Nephron (organoid): Measurements from ENCODE around the gene ZNF580.

Source experiments
- H3K27ac Mint-ChIP-seq, 3 experiments: 2 replicates each; pipeline ENCODE4 v1.8.0; 2020; ENCODE audit warnings: mixed read lengths in 3 of 3, mild to moderate bottlenecking in 2 of 3, moderate library complexity in 1 of 3
- H3K27me3 Mint-ChIP-seq: 2 replicates; pipeline ENCODE4 v1.8.0; 2021; ENCODE audit warnings: low read depth, mild to moderate bottlenecking, moderate library complexity, mixed read lengths
- H3K36me3 Mint-ChIP-seq: 2 replicates; pipeline ENCODE4 v1.8.0; 2020; ENCODE audit warnings: low read depth, mixed read lengths
- H3K4me1 Mint-ChIP-seq: 2 replicates; pipeline ENCODE4 v1.8.0; 2020; ENCODE audit warnings: mixed read lengths
- H3K4me3 Mint-ChIP-seq, 3 experiments: 2 replicates each; pipeline ENCODE4 v1.8.0; 2020; ENCODE audit warnings: mild to moderate bottlenecking in 3 of 3, mixed read lengths in 3 of 3, moderate library complexity in 2 of 3
- H3K9me3 Mint-ChIP-seq: 2 replicates; pipeline ENCODE4 v1.8.0; 2020; ENCODE audit warnings: mixed read lengths
- TF ChIP-seq, protein P1 (sequence below), 3 experiments: fragments of 200-600 bp; sonication (generic); IDR thresholded peaks; one replicate each; pipeline ENCODE4 v1.5.0; 2021; ENCODE audit warnings: antibody characterized with exemption in 3 of 3; ENCODE audit not compliant: unreplicated experiment in 3 of 3

Gene ZNF580

DNA sequence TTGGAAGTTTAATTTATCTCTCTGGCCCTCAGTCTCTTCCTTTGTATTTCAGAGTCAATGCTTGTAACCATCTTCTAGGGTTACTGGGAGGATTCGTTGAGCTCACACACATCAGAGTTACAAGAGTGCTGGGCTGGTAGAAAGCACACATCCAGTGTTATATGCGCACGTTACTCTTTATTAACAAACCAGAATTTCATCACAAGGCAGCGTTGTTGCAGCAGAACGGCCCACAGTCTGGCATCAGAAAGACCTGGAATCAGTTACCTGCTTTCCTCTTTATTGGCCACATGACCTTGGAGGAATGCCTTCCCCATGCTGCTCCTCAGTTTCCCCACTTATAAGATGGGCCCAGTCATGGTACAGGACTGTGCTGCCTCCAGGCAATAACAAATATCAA, 31.5 kb upstream of the ZNF580 start:
- H3K4me3 Mint-ChIP-seq = peak overlapping the region in 2 of 3 experiments; percentile 16 to 54
- TF ChIP-seq, protein P1, sequence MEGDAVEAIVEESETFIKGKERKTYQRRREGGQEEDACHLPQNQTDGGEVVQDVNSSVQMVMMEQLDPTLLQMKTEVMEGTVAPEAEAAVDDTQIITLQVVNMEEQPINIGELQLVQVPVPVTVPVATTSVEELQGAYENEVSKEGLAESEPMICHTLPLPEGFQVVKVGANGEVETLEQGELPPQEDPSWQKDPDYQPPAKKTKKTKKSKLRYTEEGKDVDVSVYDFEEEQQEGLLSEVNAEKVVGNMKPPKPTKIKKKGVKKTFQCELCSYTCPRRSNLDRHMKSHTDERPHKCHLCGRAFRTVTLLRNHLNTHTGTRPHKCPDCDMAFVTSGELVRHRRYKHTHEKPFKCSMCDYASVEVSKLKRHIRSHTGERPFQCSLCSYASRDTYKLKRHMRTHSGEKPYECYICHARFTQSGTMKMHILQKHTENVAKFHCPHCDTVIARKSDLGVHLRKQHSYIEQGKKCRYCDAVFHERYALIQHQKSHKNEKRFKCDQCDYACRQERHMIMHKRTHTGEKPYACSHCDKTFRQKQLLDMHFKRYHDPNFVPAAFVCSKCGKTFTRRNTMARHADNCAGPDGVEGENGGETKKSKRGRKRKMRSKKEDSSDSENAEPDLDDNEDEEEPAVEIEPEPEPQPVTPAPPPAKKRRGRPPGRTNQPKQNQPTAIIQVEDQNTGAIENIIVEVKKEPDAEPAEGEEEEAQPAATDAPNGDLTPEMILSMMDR (IDR thresholded peaks at IDR 0.05; ENCODE audit: unreplicated experiment in 3 of 3) = no peak
- no peak overlapping the region for H3K27ac Mint-ChIP-seq
- H3K4me1 Mint-ChIP-seq = peaks cover 21% of the 10 kb centered on the region
- no peaks in the 10 kb centered on the region for H3K27me3 Mint-ChIP-seq
- H3K9me3 Mint-ChIP-seq = no peaks in the 10 kb centered on the region
- peaks cover 54% of the 10 kb centered on the region for H3K36me3 Mint-ChIP-seq

- peaks cover 57% of the 10 kb centered on the region for H3K36me3 Mint-ChIP-seq
- H3K27me3 Mint-ChIP-seq = no peaks in the 10 kb centered on the region
- H3K27ac Mint-ChIP-seq = peak overlapping the region in 1 of 3 experiments; percentile 65
- H3K4me3 Mint-ChIP-seq = no peak overlapping the region
- no peaks in the 10 kb centered on the region for H3K9me3 Mint-ChIP-seq
- TF ChIP-seq, protein P1 (IDR thresholded peaks at IDR 0.05; ENCODE audit: unreplicated experiment in 3 of 3) = no peak
- peaks cover 12% of the 10 kb centered on the region for H3K4me1 Mint-ChIP-seq
Observed at GRCh38 chr19:55611300-55611982, 29.4 kb upstream of the ZNF580 start.

GRCh38 chr19:55611983-55612645, 28.7 kb upstream of the ZNF580 start:
- Mint-ChIP-seq H3K27ac (peak overlapping the region in 1 of 3 experiments; percentile 65), H3K4me3 (no peak overlapping the region), H3K4me1 (peaks cover 5% of the 10 kb centered on the region), H3K36me3 (peaks cover 58% of the 10 kb centered on the region), H3K9me3 (no peaks in the 10 kb centered on the region), H3K27me3 (no peaks in the 10 kb centered on the region)
- TF ChIP-seq, protein P1 (IDR thresholded peaks at IDR 0.05; ENCODE audit: unreplicated experiment in 3 of 3) = no peak

GRCh38 chr19:55613396-55613795, 27.4 kb upstream of the ZNF580 start:
- H3K36me3 Mint-ChIP-seq = peaks cover 57% of the 10 kb centered on the region
- TF ChIP-seq, protein P1 (IDR thresholded peaks at IDR 0.05; ENCODE audit: unreplicated experiment in 3 of 3) = no peak
- no peaks in the 10 kb centered on the region for H3K27me3 Mint-ChIP-seq
- H3K9me3 Mint-ChIP-seq = no peaks in the 10 kb centered on the region
- H3K27ac Mint-ChIP-seq = no peak overlapping the region
- H3K4me3 Mint-ChIP-seq = no peak overlapping the region
- H3K4me1 Mint-ChIP-seq = no peaks in the 10 kb centered on the region

DNA sequence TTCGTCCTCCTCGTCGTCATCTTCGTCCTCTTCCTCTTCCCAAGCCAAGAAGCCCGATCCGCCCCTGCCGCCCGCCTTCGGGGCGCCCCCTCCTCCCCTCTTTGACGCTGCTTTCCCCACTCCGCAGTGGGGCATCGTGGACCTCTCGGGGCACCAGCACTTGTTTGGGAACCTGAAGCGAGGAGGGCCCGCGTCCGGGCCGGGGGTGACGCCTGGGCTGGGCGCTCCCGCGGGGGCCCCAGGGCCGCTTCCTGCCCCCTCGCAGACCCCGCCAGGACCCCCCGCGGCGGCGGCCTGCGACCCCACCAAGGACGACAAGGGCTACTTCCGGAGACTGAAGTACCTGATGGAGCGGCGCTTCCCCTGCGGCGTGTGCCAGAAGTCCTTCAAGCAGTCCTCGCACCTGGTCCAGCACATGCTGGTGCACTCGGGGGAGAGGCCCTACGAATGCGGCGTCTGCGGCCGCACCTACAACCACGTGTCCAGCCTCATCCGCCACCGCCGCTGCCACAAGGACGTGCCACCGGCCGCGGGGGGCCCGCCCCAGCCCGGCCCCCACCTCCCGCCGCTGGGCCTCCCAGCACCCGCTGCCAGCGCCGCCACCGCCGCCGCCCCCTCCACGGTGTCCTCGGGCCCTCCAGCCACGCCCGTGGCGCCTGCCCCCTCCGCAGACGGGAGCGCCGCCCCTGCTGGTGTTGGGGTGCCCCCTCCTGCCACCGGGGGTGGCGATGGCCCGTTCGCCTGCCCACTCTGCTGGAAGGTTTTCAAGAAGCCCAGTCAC, 26.7 kb upstream of the ZNF580 start:
- TF ChIP-seq, protein P1 (IDR thresholded peaks at IDR 0.05; ENCODE audit: unreplicated experiment in 3 of 3) = no peak
- H3K4me3 Mint-ChIP-seq = no peak overlapping the region
- no peaks in the 10 kb centered on the region for H3K27me3 Mint-ChIP-seq

More for the DNA sequence above, 26.7 kb upstream of the ZNF580 start:
- H3K9me3 Mint-ChIP-seq = no peaks in the 10 kb centered on the region
- no peaks in the 10 kb centered on the region for H3K4me1 Mint-ChIP-seq
- no peak overlapping the region for H3K27ac Mint-ChIP-seq
- peaks cover 52% of the 10 kb centered on the region for H3K36me3 Mint-ChIP-seq
